GM18519 (cell line): ENCODE data around the gene ORAI1.

Source experiments
- ATAC-seq: cut with Tn5 transposase; IDR thresholded peaks from one replicate; pipeline ENCODE4 v1.9.1; 2021; ENCODE audit warnings: mild to moderate bottlenecking, moderate library complexity; ENCODE audit not compliant: unreplicated experiment, low FRiP score

ORAI1 gene

DNA sequence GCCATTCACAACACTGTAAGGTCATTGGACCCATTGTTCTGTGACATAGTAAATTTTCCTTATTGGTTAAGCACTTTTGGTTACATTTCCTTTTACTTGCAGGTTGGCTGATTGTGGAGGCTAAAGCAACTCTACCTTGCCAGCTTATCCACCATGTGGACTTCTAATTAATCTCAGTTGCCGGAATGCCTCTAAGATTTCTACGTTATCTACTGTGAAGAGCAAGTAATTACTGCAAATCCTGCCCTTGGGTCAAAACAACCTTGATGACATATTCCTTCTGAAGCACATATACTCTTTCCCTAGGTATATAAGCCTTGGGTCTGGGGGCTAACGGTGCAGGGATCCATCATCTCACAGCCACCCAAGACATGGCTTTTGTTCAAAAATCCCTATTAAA, 62.6 kb downstream of the ORAI1 start:
- ATAC-seq, result no peak

DNA sequence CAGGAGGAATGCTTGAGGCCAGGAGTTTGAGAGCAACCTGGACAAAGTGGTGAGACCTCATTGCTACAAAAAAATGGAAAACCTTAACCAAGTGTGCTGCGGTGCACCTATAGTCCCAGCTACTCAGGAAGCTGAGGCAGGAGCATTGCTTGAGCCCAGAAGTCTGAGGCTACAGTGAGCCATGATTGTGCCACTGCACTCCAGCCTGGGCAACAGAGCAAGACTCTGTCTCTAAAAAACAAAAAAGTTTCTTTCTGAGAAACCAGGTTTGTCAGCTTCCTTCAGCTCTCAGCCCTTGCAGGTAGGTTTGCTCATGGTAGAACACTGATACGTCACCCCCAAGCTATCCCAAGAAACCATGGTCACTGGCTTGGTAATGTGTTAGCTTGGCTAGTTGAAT, 63.1 kb downstream of the ORAI1 start:
- no peak for ATAC-seq
